GM23248 (cell line): Measurements from ENCODE around the gene CHPT1.

Source experiments
- EZH2 ChIP-seq: fragments of 200-600 bp; sonication (generic); IDR thresholded peaks from 2 replicates; pipeline ENCODE4 v1.6.1; 2018; ENCODE audit warnings: antibody characterized with exemption, mild to moderate bottlenecking; ENCODE audit not compliant: insufficient read depth, poor library complexity, severe bottlenecking
- EZH2phosphoT487 ChIP-seq: fragments of 200-600 bp; sonication (generic); IDR thresholded peaks from 2 replicates; pipeline ENCODE4 v1.6.1; 2018; ENCODE audit warnings: antibody characterized with exemption, moderate library complexity, mild to moderate bottlenecking, low read depth; ENCODE audit not compliant: insufficient read depth

DNA sequence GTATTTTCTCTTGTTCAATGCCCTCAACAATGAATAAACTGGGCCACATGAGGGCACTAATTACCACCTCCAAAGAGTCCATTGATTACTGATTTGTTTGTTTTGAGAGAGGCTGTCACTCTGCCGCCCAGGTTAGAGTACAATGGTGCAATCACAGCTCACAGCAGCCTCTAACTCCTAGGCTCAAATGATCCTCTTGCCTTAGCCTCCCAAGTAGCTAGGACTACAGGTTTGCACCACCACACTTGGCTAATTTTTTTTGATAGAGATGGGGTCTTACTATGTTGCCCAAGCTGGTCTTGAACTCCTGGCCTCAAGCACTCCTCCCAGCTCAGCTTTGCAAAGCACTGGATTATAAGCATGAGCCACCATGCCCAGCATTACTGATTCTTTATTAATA lies 70.1 kb downstream of the CHPT1 start:
- TF ChIP-seq EZH2, result no peak
- TF ChIP-seq EZH2phosphoT487, result no peak
